Endothelial cell of umbilical vein (primary cell): ENCODE data around the gene ACLY. TPM values are rescaled to one million over a fixed set of nuclear protein-coding genes. Genes with fewer than 3 reads are reported as not detected.
A peak's percentile ranks its signal among the peaks of the same experiment; 100 is the strongest.

Experiments used
- BruUV-seq: library from RNA; stranded (reverse); fragments of 400-500 nt; replicated peaks from 2 replicates; lab custom pipeline; 2021; lab: Mats Ljungman, UMichigan
- CTCF ChIA-PET: fragments of 300-600, 350-600 bp; sonication (Branson Sonifier 250); formaldehyde crosslinking; loops from one replicate; lab custom pipeline; 2021; ENCODE audit warnings: antibody characterized with exemption, inconsistent platforms; lab: Charles Lee
- POLR2A ChIA-PET: fragments of 300-600, 350-600 bp; sonication (Branson Sonifier 250); formaldehyde crosslinking; loops from one replicate; lab custom pipeline; 2021; ENCODE audit warnings: antibody characterized with exemption, inconsistent platforms; lab: Charles Lee
- DNase-seq: peaks from one replicate; pipeline ENCODE4 v3.0.0-alpha.2; 2011; ENCODE audit warnings: low read depth, low spot score
- FAIRE-seq: peaks from 2 replicates; lab custom pipeline; 2011; peaks lifted over from hg19 to GRCh38; lab: Jason Lieb, UNC
- H2AFZ ChIP-seq: 2 replicates; pipeline ENCODE4 v1.6.0; 2012; ENCODE audit warnings: low read depth, low read length, control low read depth, inconsistent platforms
- H3K27ac ChIP-seq: 2 replicates; pipeline ENCODE4 v1.5.1; 2011; ENCODE audit warnings: low read depth, mild to moderate bottlenecking, control low read depth, low read length, moderate library complexity; ENCODE audit not compliant: insufficient read depth
- H3K27me3 ChIP-seq, 2 experiments: 2 replicates each; pipeline versions ENCODE4 v1.6.0 to v1.6.1; 2011; ENCODE audit warnings: low read length in 2 of 2, mixed read lengths in 1 of 2; ENCODE audit not compliant: control insufficient read depth in 2 of 2, insufficient read depth in 2 of 2
- H3K36me3 ChIP-seq, 2 experiments: 2 replicates in 1 of 2; 3 replicates in 1 of 2; pipeline ENCODE4 v1.5.1; 2011; ENCODE audit warnings: low read length in 2 of 2, mild to moderate bottlenecking in 1 of 2, moderate library complexity in 1 of 2; ENCODE audit not compliant: control insufficient read depth in 2 of 2, insufficient read depth in 2 of 2; ENCODE audit errors: extremely low read depth in 1 of 2
- H3K4me1 ChIP-seq: 3 replicates; pipeline ENCODE4 v1.5.1; 2011; ENCODE audit warnings: mild to moderate bottlenecking, low read length; ENCODE audit not compliant: control insufficient read depth, insufficient read depth; ENCODE audit errors: extremely low read depth
- H3K4me2 ChIP-seq: 2 replicates; pipeline ENCODE4 v1.6.1; 2011; ENCODE audit warnings: low read length, control low read depth, mixed read lengths; ENCODE audit not compliant: insufficient read depth
- H3K4me3 ChIP-seq, 3 experiments: fragments of 200-600 bp in 1 of 3; sonication (generic), shearing (Covaris generic) in 1 of 3; replicated peaks in 1 of 3; 2 replicates each; pipeline ENCODE4 v1.5.1; 2011 to 2016; ENCODE audit warnings: control low read depth in 3 of 3, low read length in 3 of 3, mild to moderate bottlenecking in 2 of 3, inconsistent platforms in 1 of 3, low read depth in 1 of 3, moderate library complexity in 1 of 3; ENCODE audit not compliant: insufficient read depth in 1 of 3
- H3K79me2 ChIP-seq: 2 replicates; pipeline ENCODE4 v1.6.0; 2012; ENCODE audit warnings: low read length, inconsistent platforms; ENCODE audit not compliant: control insufficient read depth, insufficient read depth
- H3K9ac ChIP-seq: replicated peaks from 2 replicates; pipeline ENCODE3; 2011; ENCODE audit warnings: low read length, control low read depth; ENCODE audit not compliant: insufficient read depth; ENCODE audit errors: extremely low read depth
- H3K9me1 ChIP-seq: replicated peaks from 3 replicates; pipeline ENCODE4 v1.6.0; 2011; ENCODE audit warnings: mild to moderate bottlenecking, low read length; ENCODE audit not compliant: control insufficient read depth, insufficient read depth; ENCODE audit errors: extremely low read depth
- H3K9me3 ChIP-seq: replicated peaks from 2 replicates; pipeline ENCODE4 v1.5.1; 2012; ENCODE audit warnings: low read length, inconsistent platforms; ENCODE audit not compliant: control insufficient read depth, insufficient read depth
- H4K20me1 ChIP-seq: replicated peaks from 2 replicates; pipeline ENCODE3; 2011; ENCODE audit warnings: mild to moderate bottlenecking, low read length; ENCODE audit not compliant: control insufficient read depth, insufficient read depth; ENCODE audit errors: extremely low read depth
- EZH2 ChIP-seq: IDR thresholded peaks from 2 replicates; pipeline ENCODE4 v1.6.1; 2012; ENCODE audit warnings: borderline replicate concordance, low read depth, mild to moderate bottlenecking, moderate library complexity, low read length, inconsistent platforms; ENCODE audit not compliant: severe bottlenecking
- FOS ChIP-seq: IDR thresholded peaks from 2 replicates; pipeline ENCODE4 v1.6.1; 2011; ENCODE audit warnings: mild to moderate bottlenecking, low read length, moderate library complexity, borderline replicate concordance; ENCODE audit not compliant: insufficient read depth
- GATA2 ChIP-seq: IDR thresholded peaks from 2 replicates; pipeline ENCODE4 v1.7.0; 2011; ENCODE audit warnings: low read depth, mild to moderate bottlenecking, moderate library complexity, mixed read lengths, low read length; ENCODE audit not compliant: insufficient read length, insufficient read depth
- JUN ChIP-seq: IDR thresholded peaks from 2 replicates; pipeline ENCODE4 v1.6.1; 2011; ENCODE audit warnings: borderline replicate concordance, low read depth; ENCODE audit not compliant: insufficient read length, insufficient read depth
- MAX ChIP-seq: IDR thresholded peaks from 2 replicates; pipeline ENCODE4 v1.6.1; 2011; ENCODE audit not compliant: insufficient read depth, insufficient read length
- MYC ChIP-seq: IDR thresholded peaks from one replicate; pipeline ENCODE4 v1.6.1; 2011; ENCODE audit warnings: mild to moderate bottlenecking, low read depth, low read length
- POLR2A ChIP-seq: IDR thresholded peaks from 2 replicates; pipeline ENCODE4 v1.6.1; 2012; ENCODE audit warnings: low read depth, mild to moderate bottlenecking, control low read depth, low read length
- POLR2AphosphoS5 ChIP-seq: IDR thresholded peaks from 2 replicates; pipeline ENCODE4 v1.6.1; 2012; ENCODE audit warnings: low read depth, mild to moderate bottlenecking, control low read depth, low read length, moderate library complexity; ENCODE audit not compliant: insufficient read depth
- dilution Hi-C: fragments of 300-500 bp; cut with MboI; formaldehyde crosslinking; loops from one replicate; pipeline ENCODE4 v1.15.0; 2019; ENCODE audit warnings: low sequenced_read_pairs; ENCODE audit not compliant: extremely low pct_ligation_motif_present
- intact Hi-C: fragments of 100-400 bp; cut with micrococcal nuclease; formaldehyde crosslinking; loops from one replicate; pipeline ENCODE4 v1.10.0; 2022
- polyA plus RNA-seq, 4 experiments: library from polyadenylated mRNA; depleted of rRNA in 3 of 4; stranded (reverse) in 3 of 4; unstranded in 1 of 4; fragments of >200 nt; gene quantifications; 2 replicates each; pipeline versions ENCODE4 v1.2.1 to v1.2.3, GENCODE V29; 2011 to 2012; ENCODE audit warnings: missing spikeins in 1 of 4
- total RNA-seq: library from RNA; stranded (reverse); gene quantifications from 2 replicates; pipeline ENCODE4 v1.2.3, GENCODE V29; 2021
- TF ChIP-seq, protein P1 (sequence below), 2 donors: IDR thresholded peaks; 1 replicate in 1 of 2; 2 replicates in 1 of 2; pipeline ENCODE4 v1.5.1; 2011; ENCODE audit warnings: low read length in 2 of 2, mild to moderate bottlenecking in 2 of 2, moderate library complexity in 2 of 2, control low read depth in 1 of 2, inconsistent platforms in 1 of 2, low read depth in 1 of 2; ENCODE audit not compliant: insufficient read depth in 1 of 2; ENCODE audit errors: extremely low read depth in 1 of 2

The ACLY gene
- total and polyA plus RNA-seq, 2 donors (not counting 3 experiments of a cell fraction or from before 2014, with no cell fraction given) = 174 to 324 TPM

GRCh38 chr17:41837761-41838538, 80.8 kb downstream of the ACLY start, which contains the start of gene KLHL10:
TSS of gene KLHL10 (plus strand) at chr17:41837825. CDS start at chr17:41837933, 108 bp downstream.
- no TSS peak for BruUV-seq
- ChIA-PET CTCF (interaction anchor here (1.0 to 1.9 kb wide), 2 partner anchors 10 to 142 kb away, joined by 3 to 7 read pairs; no protein-coding TSS in a partner anchor), POLR2A (interaction anchor here (0.7 kb wide), 1 partner anchor 115 kb away, joined by 3 read pairs; no protein-coding TSS in a partner anchor)
- DNase-seq (no peak), FAIRE-seq (no peak)
- intact Hi-C loops (no loop called here), dilution Hi-C loops (no loop called here)
- H2AFZ ChIP-seq = peak within 1 kb of the TSS; percentile 100
- TF ChIP-seq MAX (no peak), POLR2AphosphoS5 (no peak), MYC (no peak), FOS (no peak), JUN (no peak), POLR2A (no peak), GATA2 (no peak), EZH2 (no peak)
- TF ChIP-seq, protein P1, sequence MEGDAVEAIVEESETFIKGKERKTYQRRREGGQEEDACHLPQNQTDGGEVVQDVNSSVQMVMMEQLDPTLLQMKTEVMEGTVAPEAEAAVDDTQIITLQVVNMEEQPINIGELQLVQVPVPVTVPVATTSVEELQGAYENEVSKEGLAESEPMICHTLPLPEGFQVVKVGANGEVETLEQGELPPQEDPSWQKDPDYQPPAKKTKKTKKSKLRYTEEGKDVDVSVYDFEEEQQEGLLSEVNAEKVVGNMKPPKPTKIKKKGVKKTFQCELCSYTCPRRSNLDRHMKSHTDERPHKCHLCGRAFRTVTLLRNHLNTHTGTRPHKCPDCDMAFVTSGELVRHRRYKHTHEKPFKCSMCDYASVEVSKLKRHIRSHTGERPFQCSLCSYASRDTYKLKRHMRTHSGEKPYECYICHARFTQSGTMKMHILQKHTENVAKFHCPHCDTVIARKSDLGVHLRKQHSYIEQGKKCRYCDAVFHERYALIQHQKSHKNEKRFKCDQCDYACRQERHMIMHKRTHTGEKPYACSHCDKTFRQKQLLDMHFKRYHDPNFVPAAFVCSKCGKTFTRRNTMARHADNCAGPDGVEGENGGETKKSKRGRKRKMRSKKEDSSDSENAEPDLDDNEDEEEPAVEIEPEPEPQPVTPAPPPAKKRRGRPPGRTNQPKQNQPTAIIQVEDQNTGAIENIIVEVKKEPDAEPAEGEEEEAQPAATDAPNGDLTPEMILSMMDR (IDR thresholded peaks at IDR 0.05; ENCODE audit: extremely low read depth in 1 of 2, insufficient read depth in 1 of 2, low read depth in 1 of 2, low read length in 2 of 2) = no peak
- peaks cover 3% of the 10 kb centered on the region for H3K79me2 ChIP-seq
- no peak within 1 kb of the TSS for H3K27ac ChIP-seq
- H3K4me1 ChIP-seq = peaks cover 5% of the 10 kb centered on the region
- H4K20me1 ChIP-seq = no peaks in the 10 kb centered on the region
- H3K9ac ChIP-seq = no peak within 1 kb of the TSS
- peak within 1 kb of the TSS; percentile 87 for H3K4me2 ChIP-seq
- no peaks in the 10 kb centered on the region for H3K9me3 ChIP-seq
- no peaks in the 10 kb centered on the region for H3K9me1 ChIP-seq
- H3K4me3 ChIP-seq = no peak within 1 kb of the TSS
- H3K27me3 ChIP-seq = no peaks in the 10 kb centered on the region
- no peaks in the 10 kb centered on the region for H3K36me3 ChIP-seq
